Fibroblast of mammary gland (primary cell): ENCODE results near the gene ZNF22.

Experiments used
- DNase-seq: peaks from one replicate; pipeline ENCODE4 v3.0.0-alpha.2; 2010; ENCODE audit warnings: low read depth
- H3K4me3 ChIP-seq: 2 replicates; pipeline ENCODE4 v1.5.1; 2011; ENCODE audit warnings: low read depth, mild to moderate bottlenecking, low read length, moderate library complexity; ENCODE audit not compliant: control insufficient read depth
- CTCF ChIP-seq: conservative IDR thresholded peaks from 2 replicates; pipeline ENCODE4 v1.5.1; 2011; ENCODE audit warnings: low read depth, low read length, inconsistent platforms; ENCODE audit not compliant: control insufficient read depth, insufficient read depth

The ZNF22 gene

GRCh38 chr10:44960482-44961229, 40.1 kb upstream of the ZNF22 start:
- no peak for TF ChIP-seq CTCF
- no peak overlapping the region for H3K4me3 ChIP-seq

GRCh38 chr10:44961230-44961571, 39.5 kb upstream of the ZNF22 start:
- no peak for TF ChIP-seq CTCF
- no peak for DNase-seq
- no peak overlapping the region for H3K4me3 ChIP-seq

More at GRCh38 chr10:44960482-44961229, 40.1 kb upstream of the ZNF22 start:
- no peak for DNase-seq

- H3K4me3 ChIP-seq = no peak overlapping the region
- DNase-seq = no peak
- no peak for TF ChIP-seq CTCF
Observed at GRCh38 chr10:44961931-44962750, 38.6 kb upstream of the ZNF22 start.

- TF ChIP-seq CTCF = peak; percentile 8
- no peak overlapping the region for H3K4me3 ChIP-seq
- DNase-seq = no peak
Observed at GRCh38 chr10:44962870-44963738, 37.6 kb upstream of the ZNF22 start.

GRCh38 chr10:44963772-44964633, 36.7 kb upstream of the ZNF22 start:
- no peak overlapping the region for H3K4me3 ChIP-seq
- TF ChIP-seq CTCF = no peak
- no peak for DNase-seq

GRCh38 chr10:44965104-44965503, 35.6 kb upstream of the ZNF22 start:
- no peak overlapping the region for H3K4me3 ChIP-seq
- DNase-seq = no peak
- TF ChIP-seq CTCF = no peak
